Memory B cell (primary cell): ENCODE results near the gene COL9A3.

ENCODE experiments used
- ATAC-seq: fragments of 150-1000 bp; cut with Tn5 transposase; 2 replicates; pipeline ENCODE4 v1.10.0; 2021; ENCODE audit warnings: low read depth, mild to moderate bottlenecking, moderate library complexity
- DNase-seq, 2 donors: peaks; one replicate each; pipeline ENCODE4 v3.0.0; 2022; ENCODE audit warnings: low spot score in 2 of 2
- H3K27ac Mint-ChIP-seq: one replicate; pipeline ENCODE4 v1.8.0; 2022; ENCODE audit warnings: mild to moderate bottlenecking, moderate library complexity, mixed read lengths
- H3K27me3 Mint-ChIP-seq: one replicate; pipeline ENCODE4 v1.8.0; 2022; ENCODE audit warnings: mixed read lengths
- H3K36me3 Mint-ChIP-seq: one replicate; pipeline ENCODE4 v1.8.0; 2022; ENCODE audit warnings: mild to moderate bottlenecking, mixed read lengths
- H3K4me1 Mint-ChIP-seq: one replicate; pipeline ENCODE4 v1.8.0; 2022; ENCODE audit warnings: mixed read lengths
- H3K4me3 Mint-ChIP-seq: one replicate; pipeline ENCODE4 v1.8.0; 2022; ENCODE audit warnings: mild to moderate bottlenecking, moderate library complexity, mixed read lengths
- H3K9me3 Mint-ChIP-seq: one replicate; pipeline ENCODE4 v1.8.0; 2022; ENCODE audit warnings: mixed read lengths

COL9A3 gene

GRCh38 chr20:62888910-62889309 is 72.1 kb downstream of the COL9A3 start:
- no peak overlapping the region for H3K27ac Mint-ChIP-seq
- ATAC-seq: no peak
- peaks cover 22% of the 10 kb centered on the region for H3K36me3 Mint-ChIP-seq
- no peak for DNase-seq
- no peaks in the 10 kb centered on the region for H3K27me3 Mint-ChIP-seq
- H3K4me1 Mint-ChIP-seq: no peaks in the 10 kb centered on the region
- H3K9me3 Mint-ChIP-seq: no peaks in the 10 kb centered on the region
- H3K4me3 Mint-ChIP-seq: no peak overlapping the region

GRCh38 chr20:62889411-62889810 is 72.6 kb downstream of the COL9A3 start:
- Mint-ChIP-seq H3K27ac (no peak overlapping the region), H3K9me3 (no peaks in the 10 kb centered on the region), H3K27me3 (no peaks in the 10 kb centered on the region), H3K4me1 (no peaks in the 10 kb centered on the region), H3K4me3 (no peak overlapping the region), H3K36me3 (peaks cover 25% of the 10 kb centered on the region)
- ATAC-seq: no peak
- DNase-seq: no peak

GRCh38 chr20:62889871-62890270 is 73.0 kb downstream of the COL9A3 start:
- H3K4me3 Mint-ChIP-seq: no peak overlapping the region
- ATAC-seq: no peak
- peaks cover 28% of the 10 kb centered on the region for H3K36me3 Mint-ChIP-seq
- H3K27ac Mint-ChIP-seq: no peak overlapping the region
- DNase-seq: no peak
- H3K4me1 Mint-ChIP-seq: no peaks in the 10 kb centered on the region
- H3K27me3 Mint-ChIP-seq: no peaks in the 10 kb centered on the region
- H3K9me3 Mint-ChIP-seq: no peaks in the 10 kb centered on the region

- no peak overlapping the region for H3K27ac Mint-ChIP-seq
- peaks cover 2% of the 10 kb centered on the region for H3K4me1 Mint-ChIP-seq
- no peak overlapping the region for H3K4me3 Mint-ChIP-seq
- DNase-seq (no peak), ATAC-seq (no peak)
- no peaks in the 10 kb centered on the region for H3K9me3 Mint-ChIP-seq
- no peaks in the 10 kb centered on the region for H3K27me3 Mint-ChIP-seq
- H3K36me3 Mint-ChIP-seq: peaks cover 31% of the 10 kb centered on the region
Observed at GRCh38 chr20:62890444-62890843, 73.6 kb downstream of the COL9A3 start.
